Adipose tissue (tissue), 3 donors: Measurements from ENCODE around the gene ZFHX3. TPM values are rescaled to one million over a fixed set of nuclear protein-coding genes. Genes with fewer than 3 reads are reported as not detected.

Experiments
- H3K27ac ChIP-seq: one replicate; pipeline ENCODE4 v1.5.1; 2013; ENCODE audit warnings: low read depth, low read length
- WGBS, 3 donors: extraction: QIAGEN DNeasy Blood & Tissue Kit; methylation state at CpG; one replicate each; pipeline ENCODE4 v1.1.7; 2013; 5-methylcytosine and 5-hydroxymethylcytosine counted together
- polyA plus RNA-seq, 3 donors: library from polyadenylated mRNA; stranded (reverse); fragments of 200-250 nt; gene quantifications; one replicate each; pipeline ENCODE4 v1.2.3, GENCODE V29; 2013
- donor health status: healthy with polysubstance abuse.
- donor health status: Bipolar disorder and iron deficiency.
- donor health status: healthy.

The ZFHX3 gene
- polyA plus RNA-seq, 3 donors = 2.0 to 5.4 (median 2.5) TPM

DNA sequence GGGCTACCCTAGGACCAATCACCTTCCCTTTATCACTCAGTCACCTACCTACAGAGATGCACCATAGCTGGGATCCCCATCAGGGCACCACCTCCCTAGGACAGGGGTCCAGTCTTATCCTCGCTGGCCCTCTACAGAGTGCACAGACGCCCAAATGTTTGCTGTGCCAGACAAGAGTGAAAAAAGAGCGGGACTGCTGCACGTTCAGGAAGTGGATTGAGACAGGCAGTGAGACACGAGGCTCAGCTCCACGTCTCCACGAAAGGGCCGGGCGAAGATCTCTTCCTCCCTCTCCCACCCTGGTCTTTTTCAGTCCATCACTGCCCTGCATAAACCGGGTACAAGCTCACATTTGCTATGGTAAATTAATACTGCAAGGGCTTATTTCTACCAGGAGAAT, 95.5 kb downstream of the ZFHX3 start:
- H3K27ac ChIP-seq = no peak overlapping the region
- WGBS, 3 donors = 76 to 91% (median 82%) methylated on average over 10 of the region's 10 CpGs

- 92 to 98% (median 98%) methylated on average over 3 of the region's 3 CpGs for WGBS, 3 donors
- no peak overlapping the region for H3K27ac ChIP-seq
Measured at GRCh38 chr16:72951916-72952315, 96.0 kb downstream of the ZFHX3 start.

- H3K27ac ChIP-seq = no peak overlapping the region
- WGBS, 3 donors = 96 to 99% (median 97%) methylated on average over 20 of the region's 20 CpGs
Measured at GRCh38 chr16:72950669-72951068, 97.3 kb downstream of the ZFHX3 start.

DNA sequence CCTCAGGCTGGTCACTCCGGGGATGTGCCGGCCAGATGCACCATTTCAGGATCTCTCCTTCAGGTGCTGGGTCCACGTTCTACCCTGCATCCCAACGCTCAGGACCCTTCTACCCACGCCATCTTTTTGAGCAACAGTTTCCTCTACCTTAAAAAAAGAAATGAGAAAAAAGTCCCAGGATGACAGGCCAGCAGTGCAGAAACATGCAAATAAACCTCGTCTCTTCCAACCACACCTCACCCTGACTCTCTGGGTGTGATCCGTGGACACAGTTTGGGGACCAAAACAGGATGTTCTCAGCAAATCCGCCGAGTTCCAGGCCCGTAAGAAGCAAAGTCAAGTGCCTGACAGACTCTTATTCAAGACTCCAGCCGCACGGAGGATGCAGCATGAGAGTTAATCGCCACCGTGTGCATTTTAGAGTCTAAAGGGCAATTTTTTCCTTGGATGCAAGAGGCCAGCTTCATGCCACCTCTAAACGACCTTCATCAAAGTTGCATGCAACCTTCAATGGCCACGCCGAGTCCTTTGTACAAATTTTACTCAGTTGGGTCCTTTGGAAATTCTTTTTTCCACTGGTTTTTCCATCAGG, 99.6 kb downstream of the ZFHX3 start:
- WGBS, 3 donors = 87 to 93% (median 93%) methylated on average over 17 of the region's 17 CpGs
- no peak overlapping the region for H3K27ac ChIP-seq

- no peak overlapping the region for H3K27ac ChIP-seq
- WGBS, 3 donors = 47 to 79% (median 79%) methylated on average over 26 of the region's 26 CpGs
Measured at GRCh38 chr16:72947379-72948237, 100.3 kb downstream of the ZFHX3 start.

GRCh38 chr16:72946474-72947194, 101.3 kb downstream of the ZFHX3 start:
- H3K27ac ChIP-seq = no peak overlapping the region
- WGBS, 3 donors = 38 to 77% (median 72%) methylated on average over 15 of the region's 15 CpGs

DNA sequence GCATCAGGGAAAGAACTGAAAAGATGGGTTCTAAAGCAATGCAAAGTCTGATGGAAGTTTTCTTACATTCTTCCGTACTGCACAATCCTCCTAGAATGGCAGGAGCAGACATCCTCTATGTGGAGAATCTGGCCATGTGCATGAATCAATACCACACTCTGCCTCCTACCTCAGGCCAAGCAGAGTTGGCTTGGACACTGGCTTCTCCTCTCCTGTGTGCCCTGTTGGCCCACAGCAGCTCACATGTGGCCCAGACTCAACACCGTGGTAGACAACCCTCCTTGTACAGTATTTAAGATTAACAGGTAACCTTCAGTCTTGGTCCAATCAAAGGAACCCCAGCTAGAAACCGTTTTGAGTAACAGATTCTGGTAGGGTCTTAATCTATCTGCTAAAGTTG, 101.9 kb downstream of the ZFHX3 start:
- WGBS, 3 donors = 46 to 95% (median 90%) methylated on average over 3 of the region's 3 CpGs
- H3K27ac ChIP-seq = no peak overlapping the region

- WGBS, 3 donors = 91 to 96% (median 95%) methylated on average over 8 of the region's 8 CpGs
- H3K27ac ChIP-seq = no peak overlapping the region
Measured at GRCh38 chr16:72945611-72946010, 102.3 kb downstream of the ZFHX3 start.

GRCh38 chr16:72944757-72945485, 103.0 kb downstream of the ZFHX3 start:
- WGBS, 3 donors = 88 to 93% (median 89%) methylated on average over 7 of the region's 7 CpGs
- H3K27ac ChIP-seq = no peak overlapping the region

- WGBS, 3 donors = 76 to 88% (median 82%) methylated on average over 7 of the region's 7 CpGs
- no peak overlapping the region for H3K27ac ChIP-seq
Measured at GRCh38 chr16:72942021-72942420, 105.9 kb downstream of the ZFHX3 start.

GRCh38 chr16:72940886-72941285, 107.0 kb downstream of the ZFHX3 start:
- 93 to 97% (median 95%) methylated on average over 5 of the region's 5 CpGs for WGBS, 3 donors
- H3K27ac ChIP-seq = no peak overlapping the region

- WGBS, 3 donors = 56 to 84% (median 75%) methylated on average over 10 of the region's 10 CpGs
- no peak overlapping the region for H3K27ac ChIP-seq
Measured at GRCh38 chr16:72939247-72939646, 108.7 kb downstream of the ZFHX3 start.

DNA sequence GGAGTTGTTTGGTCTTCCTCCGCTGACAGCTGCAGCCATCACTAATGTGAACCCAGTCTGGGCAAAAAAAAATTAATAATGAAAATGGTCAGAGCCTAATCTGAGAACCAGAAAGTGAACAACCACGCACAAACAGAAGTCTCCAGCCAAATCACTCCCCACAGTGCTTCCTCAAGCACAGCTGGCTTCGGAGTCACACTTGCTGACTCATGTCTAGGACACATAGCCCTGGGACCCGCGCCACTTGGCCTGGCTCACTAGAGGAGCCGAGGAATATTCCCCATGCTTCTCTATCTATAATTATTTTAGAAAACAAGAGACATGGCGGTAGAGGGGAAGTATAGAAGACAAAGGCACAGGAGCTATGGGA, 109.1 kb downstream of the ZFHX3 start:
- no peak overlapping the region for H3K27ac ChIP-seq
- 12 to 40% (median 21%) methylated on average over 7 of the region's 7 CpGs for WGBS, 3 donors

DNA sequence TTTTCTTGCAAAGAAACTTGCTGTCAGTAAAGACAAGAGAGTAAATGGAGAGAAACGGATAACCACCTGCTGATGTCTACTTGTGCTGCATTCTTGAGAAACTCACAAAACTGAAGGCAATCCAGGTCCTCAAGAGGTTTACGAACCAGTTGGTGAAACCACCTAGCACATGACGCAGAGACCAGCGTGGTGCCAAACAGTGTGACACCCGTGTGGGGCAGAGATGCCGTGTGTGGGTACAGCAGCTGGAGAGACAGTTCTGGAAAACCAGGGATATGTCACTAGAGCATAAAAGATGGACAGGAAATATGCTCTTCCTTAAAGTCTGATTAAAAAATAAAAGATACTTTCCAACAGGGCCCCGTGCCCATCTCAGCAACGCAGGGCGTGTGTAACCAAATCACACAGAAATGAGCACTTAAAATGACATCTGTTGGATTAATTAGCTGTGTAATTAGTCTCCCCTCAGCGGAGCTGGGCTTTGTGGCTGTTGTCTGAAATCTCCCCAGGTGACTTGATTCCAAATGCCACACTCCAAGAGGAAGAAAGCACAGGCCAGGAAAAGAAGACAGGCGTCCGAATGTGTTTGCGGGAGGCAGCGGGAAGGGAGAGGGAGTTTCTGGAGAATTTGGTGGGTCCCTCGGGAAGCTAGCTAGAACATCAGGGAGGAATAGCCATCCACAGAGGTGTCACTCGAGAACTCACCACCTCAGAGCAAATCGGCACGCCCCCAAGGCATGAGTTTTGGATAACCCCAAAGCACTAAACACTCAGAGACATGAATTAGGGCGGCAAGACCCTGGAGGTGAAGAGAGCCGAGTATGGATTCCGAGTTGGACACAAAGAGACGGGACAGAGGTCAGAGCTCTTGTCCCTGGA, 109.8 kb downstream of the ZFHX3 start:
- WGBS, 3 donors = 60 to 82% (median 67%) methylated on average over 22 of the region's 22 CpGs
- no peak overlapping the region for H3K27ac ChIP-seq

DNA sequence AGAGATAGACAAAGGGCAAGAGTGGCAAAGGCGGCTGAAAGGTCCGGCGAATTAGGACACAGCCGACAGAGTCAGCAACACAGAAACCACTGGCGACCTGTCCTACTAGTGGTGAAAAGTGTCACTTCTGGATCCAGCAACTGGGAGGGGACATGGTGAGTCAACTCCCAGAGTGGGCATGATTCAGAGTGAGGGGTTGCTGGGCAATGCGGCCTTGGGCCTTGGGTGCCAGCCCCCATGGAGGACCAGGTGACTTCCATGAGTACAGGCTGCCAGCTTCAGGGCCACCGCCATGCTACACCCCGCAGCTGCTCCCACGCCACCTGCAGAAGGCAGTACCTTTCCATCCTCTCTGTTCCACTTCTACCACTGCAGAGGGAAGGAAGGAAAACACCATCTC, 110.6 kb downstream of the ZFHX3 start:
- whole genome bisulfite sequencing, 3 donors = 90 to 97% (median 94%) methylated on average over 9 of the region's 9 CpGs
- H3K27ac ChIP-seq = no peak overlapping the region

DNA sequence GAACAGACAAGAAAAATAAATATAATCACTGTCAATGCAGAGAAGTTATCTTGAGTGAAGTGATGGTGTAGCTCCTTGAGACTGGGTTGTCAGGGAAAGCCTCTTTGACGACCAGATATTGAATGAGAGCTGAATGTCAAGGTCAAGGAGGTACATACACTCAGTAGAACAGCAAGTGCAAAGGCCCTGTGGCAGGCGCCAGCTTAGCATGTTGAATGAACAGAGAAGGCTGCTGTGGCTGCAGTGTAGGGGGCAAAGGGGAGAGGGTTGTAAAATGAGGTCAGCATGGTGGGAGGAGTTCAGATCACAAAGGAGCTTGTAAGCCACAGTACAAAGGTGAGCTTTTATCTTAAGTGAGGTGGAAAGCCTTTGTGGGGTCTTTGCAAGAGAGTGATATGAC, 111.5 kb downstream of the ZFHX3 start:
- WGBS, 3 donors = 62 to 94% (median 85%) methylated on average over 2 of the region's 2 CpGs
- H3K27ac ChIP-seq = no peak overlapping the region

GRCh38 chr16:72935896-72936295, 112.0 kb downstream of the ZFHX3 start:
- no peak overlapping the region for H3K27ac ChIP-seq
- WGBS, 3 donors = 39 to 81% (median 80%) methylated on average over 6 of the region's 6 CpGs
